B cell (primary cell): ENCODE data around the gene STYK1. TPM values are rescaled to one million over a fixed set of nuclear protein-coding genes. Genes with fewer than 3 reads are reported as not detected.

Experiments
- ATAC-seq: fragments of 200-7000 bp; cut with Tn5 transposase; one replicate; pipeline ENCODE4 v1.10.0; 2021; ENCODE audit warnings: low read depth, mild to moderate bottlenecking, moderate number of reproducible peaks, moderate library complexity
- CTCF ChIA-PET: fragments of 350-600 bp; sonication (Branson Sonifier 250); formaldehyde crosslinking; loops from one replicate; lab custom pipeline; 2021; ENCODE audit warnings: antibody characterized with exemption, inconsistent platforms; lab: Charles Lee
- POLR2A ChIA-PET: fragments of 350-600 bp; sonication (Branson Sonifier 250); formaldehyde crosslinking; loops from one replicate; lab custom pipeline; 2021; ENCODE audit warnings: antibody characterized with exemption; lab: Charles Lee
- DNase-seq: peaks from one replicate; pipeline ENCODE4 v3.0.0; 2013
- H2AFZ ChIP-seq: 2 replicates; pipeline ENCODE4 v1.6.1; 2012; ENCODE audit warnings: mild to moderate bottlenecking, low read depth, low read length; ENCODE audit not compliant: insufficient read depth, poor library complexity, severe bottlenecking
- H3K27ac ChIP-seq, 2 donors: 1 replicate in 1 of 2; 2 replicates in 1 of 2; pipeline ENCODE4 v1.5.1; 2012 to 2013; ENCODE audit warnings: low read length in 2 of 2, mild to moderate bottlenecking in 2 of 2, moderate library complexity in 1 of 2
- H3K27me3 ChIP-seq, 4 experiments: fragments of 200-600 bp in 1 of 4; sonication (generic) in 1 of 4; replicated peaks in 1 of 4; 1 replicate in 2 of 4; 2 replicates in 2 of 4; pipeline versions ENCODE4 v1.6.1 to v1.7.0; 2013 to 2016; ENCODE audit warnings: low read length in 3 of 4, mild to moderate bottlenecking in 2 of 4, mixed read lengths in 1 of 4, moderate library complexity in 1 of 4; ENCODE audit not compliant: insufficient read depth in 4 of 4, control insufficient read depth in 3 of 4; ENCODE audit errors: control extremely low read depth in 1 of 4
- H3K36me3 ChIP-seq, 2 experiments: replicated peaks in 1 of 2; 1 replicate in 1 of 2; 2 replicates in 1 of 2; pipeline versions ENCODE4 v1.6.1 to v1.7.1; 2013; ENCODE audit warnings: low read length in 1 of 2; ENCODE audit not compliant: insufficient read depth in 2 of 2, control insufficient read depth in 1 of 2; ENCODE audit errors: control extremely low read depth in 1 of 2, extremely low read depth in 1 of 2
- H3K4me1 ChIP-seq, 2 donors: fragments of 200-600 bp in 1 of 2; sonication (generic) in 1 of 2; 1 replicate in 1 of 2; 2 replicates in 1 of 2; pipeline versions ENCODE4 v1.5.1 to v1.6.1; 2013 to 2017; ENCODE audit warnings: low read length in 2 of 2; ENCODE audit not compliant: control insufficient read depth in 2 of 2, insufficient read depth in 2 of 2
- H3K4me2 ChIP-seq: replicated peaks from 2 replicates; pipeline ENCODE3; 2012; ENCODE audit warnings: mild to moderate bottlenecking, low read depth, low read length; ENCODE audit not compliant: poor library complexity, severe bottlenecking
- H3K4me3 ChIP-seq, 5 experiments: fragments of 200-600 bp in 1 of 5; sonication (generic) in 1 of 5; 1 replicate in 3 of 5; 2 replicates in 2 of 5; pipeline versions ENCODE4 v1.5.1 to v1.7.0; 2011 to 2016; ENCODE audit warnings: low read length in 4 of 5, mild to moderate bottlenecking in 4 of 5, low read depth in 2 of 5, control low read depth in 1 of 5, moderate library complexity in 1 of 5; ENCODE audit not compliant: insufficient read depth in 1 of 5; ENCODE audit errors: control extremely low read depth in 1 of 5, extremely low read depth in 1 of 5
- H3K79me2 ChIP-seq: fragments of 200-600 bp; sonication (generic); one replicate; pipeline ENCODE4 v1.6.0; 2016; ENCODE audit warnings: low read length; ENCODE audit not compliant: control insufficient read depth, insufficient read depth
- H3K9ac ChIP-seq: fragments of 200-600 bp; sonication (generic); 2 replicates; pipeline ENCODE4 v1.6.1; 2017; ENCODE audit warnings: mild to moderate bottlenecking, low read length, moderate library complexity
- H3K9me3 ChIP-seq, 3 donors: one replicate each; pipeline versions ENCODE4 v1.6.1 to v1.7.1; 2013; ENCODE audit warnings: low read length in 2 of 3; ENCODE audit not compliant: control insufficient read depth in 2 of 3, insufficient read depth in 1 of 3; ENCODE audit errors: control extremely low read depth in 1 of 3
- H4K20me1 ChIP-seq: 2 replicates; pipeline ENCODE4 v1.6.0; 2012; ENCODE audit warnings: mild to moderate bottlenecking, low read length; ENCODE audit not compliant: insufficient read depth, control insufficient read depth, poor library complexity, severe bottlenecking
- H3K27ac Mint-ChIP-seq: one replicate; pipeline ENCODE4 v1.8.0; 2021; ENCODE audit warnings: mixed read lengths
- H3K27me3 Mint-ChIP-seq: one replicate; pipeline ENCODE4 v1.8.0; 2021; ENCODE audit warnings: mixed read lengths
- H3K4me1 Mint-ChIP-seq: one replicate; pipeline ENCODE4 v1.8.0; 2021; ENCODE audit warnings: mixed read lengths
- H3K4me3 Mint-ChIP-seq: one replicate; pipeline ENCODE4 v1.8.0; 2021; ENCODE audit warnings: mixed read lengths
- H3K9me3 Mint-ChIP-seq: one replicate; pipeline ENCODE4 v1.8.0; 2022; ENCODE audit warnings: mixed read lengths; ENCODE audit not compliant: insufficient read depth
- CTCF ChIP-seq: fragments of 200-600 bp; IDR thresholded peaks from one replicate; pipeline ENCODE4 v1.8.0; 2022; ENCODE audit warnings: antibody characterized with exemption, mild to moderate bottlenecking
- EZH2 ChIP-seq: IDR thresholded peaks from 2 replicates; pipeline ENCODE4 v1.6.1; 2012; ENCODE audit warnings: borderline replicate concordance, low read depth, mild to moderate bottlenecking, moderate library complexity, low read length; ENCODE audit not compliant: insufficient read depth, poor library complexity, severe bottlenecking
- WGBS: methylation state at CpG from one replicate; pipeline ENCODE4 v1.1.5; 2013; ENCODE audit warnings: missing lambda C conversion rate; ENCODE audit not compliant: insufficient coverage; 5-methylcytosine and 5-hydroxymethylcytosine counted together
- intact Hi-C: fragments of 100-400 bp; cut with micrococcal nuclease; formaldehyde crosslinking; loops from one replicate; pipeline ENCODE4 v1.10.0; 2022
- polyA plus RNA-seq: library from polyadenylated mRNA; depleted of rRNA; stranded (reverse); fragments of >200 nt; gene quantifications from 2 replicates; pipeline ENCODE4 v1.2.3, GENCODE V29; 2012
- total RNA-seq, 2 donors: library from RNA; stranded (reverse); fragments of 120-200 nt in 1 of 2; gene quantifications; 1 replicate in 1 of 2; 2 replicates in 1 of 2; pipeline versions ENCODE4 v1.2.3 to v1.2.4, GENCODE V29; 2013 to 2022

The STYK1 gene
- total and polyA plus RNA-seq, 2 donors (not counting 1 experiment from before 2014, with no cell fraction given), result not detected

- no peaks in the 10 kb centered on the region for H3K9me3 Mint-ChIP-seq
- no peak overlapping the region for H3K27ac ChIP-seq
- POLR2A ChIA-PET, result no interaction called here
- ATAC-seq (no peak), DNase-seq (no peak)
- no peaks in the 10 kb centered on the region for H4K20me1 ChIP-seq
- no peak overlapping the region for H3K4me2 ChIP-seq
- no peaks in the 10 kb centered on the region for H3K79me2 ChIP-seq
- no peak overlapping the region for H3K27ac Mint-ChIP-seq
- H3K4me3 ChIP-seq, result no peak overlapping the region
- H3K4me1 Mint-ChIP-seq, result no peaks in the 10 kb centered on the region
- CTCF ChIA-PET, result no interaction called here
- TF ChIP-seq CTCF (no peak), EZH2 (no peak)
- H3K27me3 ChIP-seq, result no peaks in the 10 kb centered on the region
- intact Hi-C loops, result no loop called here
- WGBS, result 80% methylated on average over 1 of the region's 2 CpGs
- no peaks in the 10 kb centered on the region for H3K9me3 ChIP-seq
- no peak overlapping the region for H2AFZ ChIP-seq
- H3K4me1 ChIP-seq, result no peaks in the 10 kb centered on the region
- H3K4me3 Mint-ChIP-seq, result no peak overlapping the region
- H3K9ac ChIP-seq, result no peak overlapping the region
- H3K27me3 Mint-ChIP-seq, result no peaks in the 10 kb centered on the region
- H3K36me3 ChIP-seq, result peaks cover 4 to 10% of the 10 kb centered on the region in 2 experiments
Observed at GRCh38 chr12:10601860-10602259, 72.0 kb downstream of the STYK1 start.

- H3K36me3 ChIP-seq, result peaks cover 4 to 9% of the 10 kb centered on the region in 2 experiments
- CTCF ChIA-PET, result no interaction called here
- Mint-ChIP-seq H3K9me3 (no peaks in the 10 kb centered on the region), H3K4me3 (no peak overlapping the region), H3K27ac (no peak overlapping the region), H3K27me3 (no peaks in the 10 kb centered on the region), H3K4me1 (no peaks in the 10 kb centered on the region)
- no peak for DNase-seq
- no peaks in the 10 kb centered on the region for H3K4me1 ChIP-seq
- POLR2A ChIA-PET, result no interaction called here
- H3K27me3 ChIP-seq, result no peaks in the 10 kb centered on the region
- TF ChIP-seq EZH2 (no peak), CTCF (no peak)
- no peaks in the 10 kb centered on the region for H3K9me3 ChIP-seq
- intact Hi-C loops, result no loop called here
- no peak overlapping the region for H3K4me3 ChIP-seq
- no peak overlapping the region for H3K4me2 ChIP-seq
- H3K27ac ChIP-seq, result no peak overlapping the region
- no peaks in the 10 kb centered on the region for H4K20me1 ChIP-seq
- H2AFZ ChIP-seq, result no peak overlapping the region
- no peak for ATAC-seq
- no CpG with 5 or more reads among the region's 6 CpGs for WGBS
- H3K9ac ChIP-seq, result no peak overlapping the region
- H3K79me2 ChIP-seq, result no peaks in the 10 kb centered on the region
Observed at GRCh38 chr12:10600988-10601387, 72.9 kb downstream of the STYK1 start.
